Activated naive CD4-positive, alpha-beta T cell treated with anti-CD3 and anti-CD28 coated beads, Interleukin-2, amount 50 U/mL, for 24 hours (primary cell): Measurements from ENCODE around the gene SLC23A2.
"Not testable (repeated sequence)": the region's sequence is repeated elsewhere in the genome, so short reads cannot be mapped to it uniquely, and the experiment has no call there.

Source experiments
- H3K27ac Mint-ChIP-seq: one replicate; pipeline ENCODE4 v1.8.0; 2021; ENCODE audit warnings: mild to moderate bottlenecking, mixed read lengths
- H3K27me3 Mint-ChIP-seq: one replicate; pipeline ENCODE4 v1.8.0; 2021; ENCODE audit warnings: mixed read lengths
- H3K36me3 Mint-ChIP-seq: one replicate; pipeline ENCODE4 v1.8.0; 2021; ENCODE audit warnings: mixed read lengths
- H3K4me1 Mint-ChIP-seq: one replicate; pipeline ENCODE4 v1.8.0; 2021; ENCODE audit warnings: mixed read lengths
- H3K4me3 Mint-ChIP-seq: one replicate; pipeline ENCODE4 v1.8.0; 2021; ENCODE audit warnings: mild to moderate bottlenecking, mixed read lengths
- H3K9me3 Mint-ChIP-seq: one replicate; pipeline ENCODE4 v1.8.0; 2021; ENCODE audit warnings: mixed read lengths

SLC23A2 gene

GRCh38 chr20:4936392-4936850 is 64.9 kb downstream of the SLC23A2 start:
- H3K27me3 Mint-ChIP-seq: no peaks in the 10 kb centered on the region
- no peaks in the 10 kb centered on the region for H3K9me3 Mint-ChIP-seq
- H3K36me3 Mint-ChIP-seq: no peaks in the 10 kb centered on the region
- H3K4me1 Mint-ChIP-seq: peaks cover 17% of the 10 kb centered on the region
- H3K4me3 Mint-ChIP-seq: no peak overlapping the region
- H3K27ac Mint-ChIP-seq: no peak overlapping the region

- no peak overlapping the region for H3K27ac Mint-ChIP-seq
- H3K36me3 Mint-ChIP-seq: peaks cover 6% of the 10 kb centered on the region
- H3K4me3 Mint-ChIP-seq: no peak overlapping the region
- H3K4me1 Mint-ChIP-seq: peaks cover 9% of the 10 kb centered on the region
- H3K9me3 Mint-ChIP-seq: no peaks in the 10 kb centered on the region
- H3K27me3 Mint-ChIP-seq: no peaks in the 10 kb centered on the region
These were observed 69.2 kb downstream of the SLC23A2 start for GRCh38 chr20:4932061-4932460.

GRCh38 chr20:4929686-4930397 is 71.5 kb downstream of the SLC23A2 start:
- H3K4me1 Mint-ChIP-seq: peaks cover 17% of the 10 kb centered on the region
- no peaks in the 10 kb centered on the region for H3K27me3 Mint-ChIP-seq
- peaks cover 9% of the 10 kb centered on the region for H3K36me3 Mint-ChIP-seq
- H3K9me3 Mint-ChIP-seq: no peaks in the 10 kb centered on the region
- no peak overlapping the region for H3K27ac Mint-ChIP-seq
- H3K4me3 Mint-ChIP-seq: no peak overlapping the region

GRCh38 chr20:4926531-4927156 is 74.7 kb downstream of the SLC23A2 start:
- H3K4me1 Mint-ChIP-seq: peaks cover 18% of the 10 kb centered on the region
- H3K9me3 Mint-ChIP-seq: no peaks in the 10 kb centered on the region
- H3K27me3 Mint-ChIP-seq: no peaks in the 10 kb centered on the region
- no peak overlapping the region for H3K4me3 Mint-ChIP-seq
- no peak overlapping the region for H3K27ac Mint-ChIP-seq
- peaks cover 9% of the 10 kb centered on the region for H3K36me3 Mint-ChIP-seq

- Mint-ChIP-seq H3K4me3 (no peak overlapping the region), H3K4me1 (peaks cover 20% of the 10 kb centered on the region), H3K27ac (peak overlapping the region; percentile 75), H3K36me3 (peaks cover 9% of the 10 kb centered on the region), H3K27me3 (no peaks in the 10 kb centered on the region), H3K9me3 (no peaks in the 10 kb centered on the region)
These were observed 75.3 kb downstream of the SLC23A2 start for GRCh38 chr20:4925842-4926530.

GRCh38 chr20:4924446-4924845 is 76.9 kb downstream of the SLC23A2 start:
- Mint-ChIP-seq H3K9me3 (no peaks in the 10 kb centered on the region), H3K36me3 (peaks cover 6% of the 10 kb centered on the region), H3K27ac (no peak overlapping the region), H3K27me3 (no peaks in the 10 kb centered on the region), H3K4me1 (peaks cover 26% of the 10 kb centered on the region), H3K4me3 (no peak overlapping the region)

GRCh38 chr20:4924032-4924431 is 77.3 kb downstream of the SLC23A2 start:
- Mint-ChIP-seq H3K9me3 (no peaks in the 10 kb centered on the region), H3K27ac (no peak overlapping the region), H3K4me1 (peaks cover 26% of the 10 kb centered on the region), H3K36me3 (peaks cover 6% of the 10 kb centered on the region), H3K4me3 (no peak overlapping the region), H3K27me3 (no peaks in the 10 kb centered on the region)

- no peaks in the 10 kb centered on the region for H3K9me3 Mint-ChIP-seq
- no peak overlapping the region for H3K4me3 Mint-ChIP-seq
- H3K36me3 Mint-ChIP-seq: peaks cover 3% of the 10 kb centered on the region
- no peaks in the 10 kb centered on the region for H3K27me3 Mint-ChIP-seq
- no peak overlapping the region for H3K27ac Mint-ChIP-seq
- H3K4me1 Mint-ChIP-seq: peaks cover 25% of the 10 kb centered on the region
These were observed 79.1 kb downstream of the SLC23A2 start for GRCh38 chr20:4922186-4922585.

GRCh38 chr20:4921271-4921670 is 80.0 kb downstream of the SLC23A2 start:
- not testable (repeated sequence) for H3K36me3 Mint-ChIP-seq, H3K27ac Mint-ChIP-seq

GRCh38 chr20:4920655-4921054 is 80.7 kb downstream of the SLC23A2 start:
- H3K4me3 Mint-ChIP-seq: no peak overlapping the region
- no peak overlapping the region for H3K27ac Mint-ChIP-seq
- peaks cover 27% of the 10 kb centered on the region for H3K4me1 Mint-ChIP-seq
- H3K36me3 Mint-ChIP-seq: peaks cover 3% of the 10 kb centered on the region
- no peaks in the 10 kb centered on the region for H3K27me3 Mint-ChIP-seq
- no peaks in the 10 kb centered on the region for H3K9me3 Mint-ChIP-seq

More at GRCh38 chr20:4921271-4921670, 80.0 kb downstream of the SLC23A2 start:
- H3K4me3 Mint-ChIP-seq, H3K27me3 Mint-ChIP-seq, H3K9me3 Mint-ChIP-seq: not testable (repeated sequence)
- H3K4me1 Mint-ChIP-seq: peaks cover 29% of the 10 kb centered on the region

GRCh38 chr20:4920131-4920530 is 81.2 kb downstream of the SLC23A2 start:
- no peaks in the 10 kb centered on the region for H3K27me3 Mint-ChIP-seq
- no peak overlapping the region for H3K4me3 Mint-ChIP-seq
- no peak overlapping the region for H3K27ac Mint-ChIP-seq
- no peaks in the 10 kb centered on the region for H3K9me3 Mint-ChIP-seq
- peaks cover under 1% of the 10 kb centered on the region for H3K36me3 Mint-ChIP-seq
- peaks cover 22% of the 10 kb centered on the region for H3K4me1 Mint-ChIP-seq

GRCh38 chr20:4919047-4919704 is 82.1 kb downstream of the SLC23A2 start:
- H3K9me3 Mint-ChIP-seq: no peaks in the 10 kb centered on the region
- H3K27me3 Mint-ChIP-seq: no peaks in the 10 kb centered on the region
- H3K4me1 Mint-ChIP-seq: peaks cover 21% of the 10 kb centered on the region
- H3K27ac Mint-ChIP-seq: no peak overlapping the region
- H3K4me3 Mint-ChIP-seq: no peak overlapping the region
- H3K36me3 Mint-ChIP-seq: no peaks in the 10 kb centered on the region

GRCh38 chr20:4918473-4918872 is 82.8 kb downstream of the SLC23A2 start:
- H3K36me3 Mint-ChIP-seq: no peaks in the 10 kb centered on the region
- no peaks in the 10 kb centered on the region for H3K9me3 Mint-ChIP-seq
- H3K4me1 Mint-ChIP-seq: peaks cover 21% of the 10 kb centered on the region
- H3K4me3 Mint-ChIP-seq: no peak overlapping the region
- no peaks in the 10 kb centered on the region for H3K27me3 Mint-ChIP-seq
- no peak overlapping the region for H3K27ac Mint-ChIP-seq

GRCh38 chr20:4916971-4917881 is 84.1 kb downstream of the SLC23A2 start:
- no peak overlapping the region for H3K27ac Mint-ChIP-seq
- H3K9me3 Mint-ChIP-seq: no peaks in the 10 kb centered on the region
- H3K4me3 Mint-ChIP-seq: no peak overlapping the region
- peaks cover 2% of the 10 kb centered on the region for H3K36me3 Mint-ChIP-seq
- peaks cover 21% of the 10 kb centered on the region for H3K4me1 Mint-ChIP-seq
- no peaks in the 10 kb centered on the region for H3K27me3 Mint-ChIP-seq

GRCh38 chr20:4913147-4913546 is 88.2 kb downstream of the SLC23A2 start:
- H3K9me3 Mint-ChIP-seq: no peaks in the 10 kb centered on the region
- H3K27ac Mint-ChIP-seq: no peak overlapping the region
- H3K4me1 Mint-ChIP-seq: peaks cover 5% of the 10 kb centered on the region
- no peak overlapping the region for H3K4me3 Mint-ChIP-seq
- no peaks in the 10 kb centered on the region for H3K27me3 Mint-ChIP-seq
- H3K36me3 Mint-ChIP-seq: peaks cover 10% of the 10 kb centered on the region
